Measurements from ENCODE around the gene CHST15.

DNA sequence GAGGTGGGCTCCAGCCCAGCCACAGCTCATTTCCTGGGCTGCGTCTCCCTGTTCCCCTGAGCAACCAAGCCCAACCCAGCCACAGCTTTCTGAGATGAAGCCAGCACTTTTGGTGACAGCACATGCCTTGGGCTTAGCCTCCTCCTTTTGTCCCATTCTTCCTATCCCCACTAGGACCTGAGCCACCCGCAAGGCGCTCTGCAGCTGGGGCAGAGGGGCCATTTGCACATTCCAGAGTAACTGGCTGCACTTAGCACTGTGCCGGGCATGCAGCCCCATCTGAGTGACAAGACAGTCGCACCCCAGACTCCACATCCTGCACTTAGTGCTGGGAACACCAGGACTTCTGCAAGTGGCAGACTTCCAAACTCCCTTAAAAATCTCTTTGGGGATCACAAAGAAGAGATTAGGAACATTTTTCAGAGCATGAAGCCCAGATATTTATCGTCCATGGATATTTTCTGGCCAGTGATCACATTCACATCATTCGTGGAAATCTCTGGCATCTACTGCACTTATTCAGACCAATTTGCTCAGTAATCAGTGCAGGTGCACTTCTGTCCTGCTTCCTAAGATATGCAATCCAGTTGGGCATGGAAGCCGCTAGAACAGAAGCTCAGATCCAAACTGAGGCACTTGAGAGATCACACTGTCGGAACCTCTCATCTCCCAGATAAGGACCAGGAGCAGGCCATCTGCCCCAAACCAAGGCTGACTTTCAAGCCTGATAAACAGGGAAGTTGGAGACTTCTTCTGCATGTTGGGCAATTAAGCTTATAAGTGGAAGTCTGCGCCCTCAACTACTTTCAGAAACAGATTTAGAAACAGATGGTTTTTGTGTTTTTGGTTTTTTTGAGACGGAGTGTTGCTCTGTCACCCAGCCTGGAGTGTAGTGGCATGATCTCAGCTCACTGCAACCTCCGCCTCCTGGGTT, 26.4 kb downstream of the CHST15 start:
- TF ChIP-seq, protein P1, sequence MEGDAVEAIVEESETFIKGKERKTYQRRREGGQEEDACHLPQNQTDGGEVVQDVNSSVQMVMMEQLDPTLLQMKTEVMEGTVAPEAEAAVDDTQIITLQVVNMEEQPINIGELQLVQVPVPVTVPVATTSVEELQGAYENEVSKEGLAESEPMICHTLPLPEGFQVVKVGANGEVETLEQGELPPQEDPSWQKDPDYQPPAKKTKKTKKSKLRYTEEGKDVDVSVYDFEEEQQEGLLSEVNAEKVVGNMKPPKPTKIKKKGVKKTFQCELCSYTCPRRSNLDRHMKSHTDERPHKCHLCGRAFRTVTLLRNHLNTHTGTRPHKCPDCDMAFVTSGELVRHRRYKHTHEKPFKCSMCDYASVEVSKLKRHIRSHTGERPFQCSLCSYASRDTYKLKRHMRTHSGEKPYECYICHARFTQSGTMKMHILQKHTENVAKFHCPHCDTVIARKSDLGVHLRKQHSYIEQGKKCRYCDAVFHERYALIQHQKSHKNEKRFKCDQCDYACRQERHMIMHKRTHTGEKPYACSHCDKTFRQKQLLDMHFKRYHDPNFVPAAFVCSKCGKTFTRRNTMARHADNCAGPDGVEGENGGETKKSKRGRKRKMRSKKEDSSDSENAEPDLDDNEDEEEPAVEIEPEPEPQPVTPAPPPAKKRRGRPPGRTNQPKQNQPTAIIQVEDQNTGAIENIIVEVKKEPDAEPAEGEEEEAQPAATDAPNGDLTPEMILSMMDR (IDR thresholded peaks at IDR 0.05), result no peak
- no peak for TF ChIP-seq POLR2A (IDR thresholded peaks at IDR 0.05)
